ENCODE results near the gene TAX1BP1. TPM values are rescaled to one million over a fixed set of nuclear protein-coding genes. Genes with fewer than 3 reads are reported as not detected.

TAX1BP1 gene
- total RNA-seq, 1 donor from 2014 or later = 184 TPM

GRCh38 chr7:27793780-27794179 lies 53.8 kb downstream of the TAX1BP1 start:
- DNase-seq = no peak
- Histone ChIP-seq H3K4me1 (no peaks in the 10 kb centered on the region), H3K4me3 (no peak overlapping the region), H3K27me3 (ENCODE audit: low read depth) (no peaks in the 10 kb centered on the region), H3K9me3 (replicated peaks) (no peaks in the 10 kb centered on the region), H3K27ac (replicated peaks) (no peak overlapping the region), H3K36me3 (peaks cover 63% of the 10 kb centered on the region)
- TF ChIP-seq CTCF (IDR thresholded peaks at IDR 0.05; ENCODE audit: borderline replicate concordance) = no peak
- intact Hi-C loops (cut with micrococcal nuclease) = no loop called here

DNA sequence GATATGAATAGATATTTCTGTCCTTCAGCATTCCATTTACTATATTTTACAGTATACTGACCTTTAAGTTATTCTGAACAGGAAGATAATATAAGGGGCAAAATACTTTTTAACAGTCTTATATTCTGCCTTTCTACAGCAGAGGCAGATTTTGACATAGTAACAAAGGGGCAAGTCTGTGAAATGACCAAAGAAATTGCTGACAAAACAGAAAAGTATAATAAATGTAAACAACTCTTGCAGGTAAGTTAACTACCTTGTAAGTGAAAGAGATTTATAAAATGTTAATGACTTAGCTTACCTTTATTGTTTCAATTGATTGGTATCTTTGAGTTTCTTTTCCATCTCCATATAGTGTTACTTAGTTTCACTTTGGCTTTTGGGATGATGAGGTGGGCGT lies 56.0 kb downstream of the TAX1BP1 start:
- no peak overlapping the region for H3K4me3 ChIP-seq
- no peaks in the 10 kb centered on the region for H3K27me3 ChIP-seq (ENCODE audit: low read depth)
- peaks cover 58% of the 10 kb centered on the region for H3K36me3 ChIP-seq
- no peaks in the 10 kb centered on the region for H3K4me1 ChIP-seq
- H3K27ac ChIP-seq (replicated peaks) = no peak overlapping the region
- TF ChIP-seq CTCF (IDR thresholded peaks at IDR 0.05; ENCODE audit: borderline replicate concordance) = no peak
- intact Hi-C loops (cut with micrococcal nuclease) = no loop called here
- no peak for DNase-seq
- H3K9me3 ChIP-seq (replicated peaks) = no peaks in the 10 kb centered on the region

GRCh38 chr7:27799212-27799611 lies 59.2 kb downstream of the TAX1BP1 start:
- H3K36me3 ChIP-seq = peaks cover 42% of the 10 kb centered on the region
- no peak for TF ChIP-seq CTCF (IDR thresholded peaks at IDR 0.05; ENCODE audit: borderline replicate concordance)
- intact Hi-C loops (cut with micrococcal nuclease) = no loop called here
- no peaks in the 10 kb centered on the region for H3K27me3 ChIP-seq (ENCODE audit: low read depth)
- DNase-seq = no peak
- H3K27ac ChIP-seq (replicated peaks) = no peak overlapping the region
- H3K9me3 ChIP-seq (replicated peaks) = no peaks in the 10 kb centered on the region
- no peaks in the 10 kb centered on the region for H3K4me1 ChIP-seq
- H3K4me3 ChIP-seq = no peak overlapping the region

DNA sequence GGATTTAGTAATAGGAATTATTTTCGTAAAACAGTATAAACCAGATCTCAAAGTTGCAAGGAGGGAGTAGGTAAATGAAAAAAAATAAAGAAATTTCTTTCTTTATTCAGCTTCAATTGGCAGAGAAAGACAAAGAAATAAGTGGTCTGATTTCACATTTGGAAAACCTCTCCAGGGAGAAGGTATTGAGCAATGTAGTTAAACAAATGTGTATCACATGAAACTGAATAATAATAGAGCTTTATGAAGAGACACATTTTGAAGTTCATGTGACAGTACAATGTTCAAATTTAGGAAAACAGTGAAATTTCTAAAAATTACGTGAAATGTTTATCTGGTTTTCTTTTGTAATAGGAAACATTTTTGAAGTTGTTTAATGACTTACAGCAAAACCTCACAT lies 63.0 kb downstream of the TAX1BP1 start:
- Histone ChIP-seq H3K27me3 (ENCODE audit: low read depth) (no peaks in the 10 kb centered on the region), H3K4me1 (peaks cover 9% of the 10 kb centered on the region), H3K36me3 (peaks cover 16% of the 10 kb centered on the region), H3K9me3 (replicated peaks) (no peaks in the 10 kb centered on the region), H3K27ac (replicated peaks) (no peak overlapping the region), H3K4me3 (no peak overlapping the region)
- no peak for TF ChIP-seq CTCF (IDR thresholded peaks at IDR 0.05; ENCODE audit: borderline replicate concordance)
- intact Hi-C loops (cut with micrococcal nuclease) = no loop called here
- no peak for DNase-seq

DNA sequence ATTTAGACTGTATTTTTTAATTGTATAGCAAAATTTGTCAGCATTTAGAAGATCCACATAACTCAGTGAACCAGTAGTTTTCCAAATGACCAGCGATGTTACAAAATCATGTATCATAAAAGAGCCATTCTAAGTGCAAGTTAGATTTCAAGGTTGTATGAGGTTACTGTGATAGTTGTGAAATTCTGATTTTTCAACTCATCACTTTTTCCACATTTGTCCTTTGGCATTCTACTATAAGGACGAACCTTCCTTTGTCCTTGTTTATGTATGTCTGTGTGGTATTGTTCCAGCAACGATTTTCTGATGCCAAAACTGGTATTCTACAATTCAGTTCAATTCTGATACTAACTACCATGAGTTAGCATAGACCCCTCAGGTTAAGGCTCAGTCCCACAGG lies 64.2 kb downstream of the TAX1BP1 start:
- TF ChIP-seq CTCF (IDR thresholded peaks at IDR 0.05; ENCODE audit: borderline replicate concordance) = no peak
- Histone ChIP-seq H3K4me1 (peaks cover 20% of the 10 kb centered on the region), H3K36me3 (peaks cover 16% of the 10 kb centered on the region), H3K27me3 (ENCODE audit: low read depth) (no peaks in the 10 kb centered on the region), H3K9me3 (replicated peaks) (no peaks in the 10 kb centered on the region), H3K4me3 (no peak overlapping the region), H3K27ac (replicated peaks) (no peak overlapping the region)
- DNase-seq = no peak
- intact Hi-C loops (cut with micrococcal nuclease) = no loop called here

GRCh38 chr7:27808626-27809025 lies 68.7 kb downstream of the TAX1BP1 start:
- peaks cover 16% of the 10 kb centered on the region for H3K36me3 ChIP-seq
- H3K4me3 ChIP-seq = no peak overlapping the region
- intact Hi-C loops (cut with micrococcal nuclease) = no loop called here
- peak overlapping the region; percentile 47 for H3K27ac ChIP-seq (replicated peaks)
- no peak for DNase-seq
- H3K27me3 ChIP-seq (ENCODE audit: low read depth) = no peaks in the 10 kb centered on the region
- peaks cover 24% of the 10 kb centered on the region for H3K4me1 ChIP-seq
- no peak for TF ChIP-seq CTCF (IDR thresholded peaks at IDR 0.05; ENCODE audit: borderline replicate concordance)
- no peaks in the 10 kb centered on the region for H3K9me3 ChIP-seq (replicated peaks)
